ENCODE measurements around the gene CACNA2D3. TPM values are rescaled to one million over a fixed set of nuclear protein-coding genes. Genes with fewer than 3 reads are reported as not detected.

The CACNA2D3 gene
- total RNA-seq, 1 experiment from 2014 or later: 0.59 TPM

DNA sequence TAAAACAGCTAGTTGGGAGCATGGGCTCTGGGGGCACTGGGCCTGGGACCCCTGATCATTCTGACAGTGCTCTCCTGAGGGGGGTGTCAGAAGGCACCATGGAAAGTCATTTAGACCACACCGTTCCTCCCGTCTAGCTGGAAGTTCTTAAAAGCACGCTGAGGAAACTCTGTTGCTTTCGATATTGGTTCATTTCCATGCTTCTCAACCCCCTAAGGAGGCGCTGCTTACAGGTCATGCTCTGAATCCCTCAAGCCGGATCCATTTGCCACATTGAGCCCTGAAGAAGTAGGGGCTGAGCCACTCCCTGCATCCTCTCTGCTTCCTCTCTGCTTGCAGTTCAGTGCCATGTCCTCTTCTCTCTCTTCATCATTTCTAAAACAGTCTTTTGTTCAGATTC lies 187.2 kb downstream of the CACNA2D3 start:
- BruUV-seq (replicated peaks): no TSS peak
- H3K27me3 ChIP-seq (ENCODE audit: insufficient read depth, low read depth): no peaks in the 10 kb centered on the region
- no peaks in the 10 kb centered on the region for H3K9me2 ChIP-seq (ENCODE audit: insufficient read depth)
- H3K9me3 ChIP-seq (ENCODE audit: insufficient read depth, low read depth): no peaks in the 10 kb centered on the region
- TF ChIP-seq CTCF (conservative IDR thresholded peaks at IDR 0.05) (no peak), EZH2 (IDR thresholded peaks at IDR 0.05; ENCODE audit: low read depth) (no peak)
- no peak overlapping the region for H3K27ac ChIP-seq
- no peaks in the 10 kb centered on the region for H3F3A ChIP-seq (ENCODE audit: insufficient read depth, low read depth)
- DNase-seq: no peak
- no peaks in the 10 kb centered on the region for H4K20me1 ChIP-seq (ENCODE audit: insufficient read depth)
- CTCF ChIA-PET: no interaction called here
- intact Hi-C loops (cut with micrococcal nuclease; ENCODE audit: unreplicated experiment): no loop called here
- no peaks in the 10 kb centered on the region for H3K79me2 ChIP-seq (ENCODE audit: low read depth)
- no peaks in the 10 kb centered on the region for H3K4me1 ChIP-seq (replicated peaks; ENCODE audit: insufficient read depth)
- no peaks in the 10 kb centered on the region for H3K36me3 ChIP-seq (ENCODE audit: low read depth)
- H2AFZ ChIP-seq: no peak overlapping the region
- H3K4me3 ChIP-seq: no peak overlapping the region
- POLR2A ChIA-PET (ENCODE audit: unreplicated experiment): no interaction called here
- no peak overlapping the region for H3K4me2 ChIP-seq

GRCh38 chr3:54311211-54311747 lies 188.9 kb downstream of the CACNA2D3 start:
- POLR2A ChIA-PET (ENCODE audit: unreplicated experiment): no interaction called here

GRCh38 chr3:54312156-54312899 lies 190.0 kb downstream of the CACNA2D3 start:
- no peaks in the 10 kb centered on the region for H3K9me2 ChIP-seq (ENCODE audit: insufficient read depth)
- no peak for TF ChIP-seq CTCF (conservative IDR thresholded peaks at IDR 0.05)
- no peak for TF ChIP-seq EZH2 (IDR thresholded peaks at IDR 0.05; ENCODE audit: low read depth)
- ChIA-PET POLR2A (ENCODE audit: unreplicated experiment) (no interaction called here), CTCF (no interaction called here)
- no peaks in the 10 kb centered on the region for H4K20me1 ChIP-seq (ENCODE audit: insufficient read depth)
- no peak overlapping the region for H3K4me2 ChIP-seq
- no peaks in the 10 kb centered on the region for H3K4me1 ChIP-seq (replicated peaks; ENCODE audit: insufficient read depth)
- no peak for DNase-seq
- H3K9me3 ChIP-seq (ENCODE audit: insufficient read depth, low read depth): no peaks in the 10 kb centered on the region
- no peak overlapping the region for H3K27ac ChIP-seq
- no peaks in the 10 kb centered on the region for H3F3A ChIP-seq (ENCODE audit: insufficient read depth, low read depth)
- no peak overlapping the region for H2AFZ ChIP-seq
- H3K4me3 ChIP-seq: no peak overlapping the region
- BruUV-seq (replicated peaks): no TSS peak
- H3K27me3 ChIP-seq (ENCODE audit: insufficient read depth, low read depth): 0 out of 2 replicates have a peak, but pooled peaks cover 2% of the 10 kb centered on the region
- intact Hi-C loops (cut with micrococcal nuclease; ENCODE audit: unreplicated experiment): no loop called here
- H3K36me3 ChIP-seq (ENCODE audit: low read depth): no peaks in the 10 kb centered on the region
- no peaks in the 10 kb centered on the region for H3K79me2 ChIP-seq (ENCODE audit: low read depth)

More at GRCh38 chr3:54311211-54311747, 188.9 kb downstream of the CACNA2D3 start:
- H3K4me3 ChIP-seq: no peak overlapping the region
- CTCF ChIA-PET: no interaction called here
- H3K4me1 ChIP-seq (replicated peaks; ENCODE audit: insufficient read depth): no peaks in the 10 kb centered on the region
- intact Hi-C loops (cut with micrococcal nuclease; ENCODE audit: unreplicated experiment): no loop called here
- H3F3A ChIP-seq (ENCODE audit: insufficient read depth, low read depth): no peaks in the 10 kb centered on the region
- H3K9me3 ChIP-seq (ENCODE audit: insufficient read depth, low read depth): no peaks in the 10 kb centered on the region
- no TSS peak for BruUV-seq (replicated peaks)
- no peak overlapping the region for H2AFZ ChIP-seq
- H3K27ac ChIP-seq: no peak overlapping the region
- H3K9me2 ChIP-seq (ENCODE audit: insufficient read depth): no peaks in the 10 kb centered on the region
- no peaks in the 10 kb centered on the region for H3K79me2 ChIP-seq (ENCODE audit: low read depth)
- no peaks in the 10 kb centered on the region for H4K20me1 ChIP-seq (ENCODE audit: insufficient read depth)
- DNase-seq: no peak
- no peaks in the 10 kb centered on the region for H3K27me3 ChIP-seq (ENCODE audit: insufficient read depth, low read depth)
- TF ChIP-seq EZH2 (IDR thresholded peaks at IDR 0.05; ENCODE audit: low read depth) (no peak), CTCF (conservative IDR thresholded peaks at IDR 0.05) (no peak)
- H3K4me2 ChIP-seq: no peak overlapping the region
- H3K36me3 ChIP-seq (ENCODE audit: low read depth): no peaks in the 10 kb centered on the region

All from PC-9 (cell line).